K562 (cell line): Measurements from ENCODE around the gene GMDS. TPM values are rescaled to one million over a fixed set of nuclear protein-coding genes. Genes with fewer than 3 reads are reported as not detected.

Experiments
- ATAC-seq: fragments of 200-7000 bp; cut with Tn5 transposase; 3 replicates; pipeline ENCODE4 v1.9.1; 2020; ENCODE audit warnings: moderate library complexity
- BruUV-seq: library from RNA; stranded (reverse); fragments of 400-500 nt; replicated peaks from 2 replicates; lab custom pipeline; 2021; lab: Mats Ljungman, UMichigan
- CTCF ChIA-PET: fragments of 300-600 bp; formaldehyde crosslinking; extraction: SDS; loops from one replicate; lab custom pipeline; 2021; ENCODE audit warnings: low intra/inter-chr PET ratio; lab: Yijun Ruan, JAX
- POLR2A ChIA-PET: fragments of 300-600, 350-650 bp; sonication (Branson Sonifier 250); formaldehyde crosslinking; extraction: SDS; loops from one replicate; lab custom pipeline; 2021; ENCODE audit warnings: antibody characterized with exemption, inconsistent platforms; lab: Yijun Ruan, JAX
- DNase-seq, 4 experiments: peaks; one replicate each; pipeline versions ENCODE4 v3.0.0 to v3.0.0-alpha.2; 2011 to 2018; ENCODE audit warnings: low spot score in 3 of 4, mixed read lengths in 3 of 4; ENCODE audit errors: extremely low read depth in 1 of 4
- FAIRE-seq: peaks from 2 replicates; lab custom pipeline; 2011; peaks lifted over from hg19 to GRCh38; lab: Jason Lieb, UNC
- H2AFZ ChIP-seq: 2 replicates; pipeline ENCODE4 v1.6.0; 2011; ENCODE audit warnings: low read depth, low read length, control low read depth, inconsistent platforms
- H3K27ac ChIP-seq: fragments of 200-600 bp; 3 replicates; pipeline ENCODE4 v1.8.0; 2011; ENCODE audit warnings: low read depth, mild to moderate bottlenecking, control low read depth, inconsistent platforms, low read length, moderate library complexity, mixed read lengths; ENCODE audit errors: extremely low read depth
- H3K27me3 ChIP-seq, 2 experiments: fragments of 300-600 bp in 1 of 2; 2 replicates in 1 of 2; 3 replicates in 1 of 2; pipeline versions ENCODE4 v1.6.0 to v1.8.0; 2011; ENCODE audit warnings: inconsistent platforms in 2 of 2, low read length in 2 of 2, mild to moderate bottlenecking in 1 of 2, mixed read lengths in 1 of 2, moderate library complexity in 1 of 2; ENCODE audit not compliant: control insufficient read depth in 2 of 2, insufficient read depth in 2 of 2
- H3K36me3 ChIP-seq: fragments of 300-600 bp; 3 replicates; pipeline ENCODE4 v1.8.0; 2011; ENCODE audit warnings: mild to moderate bottlenecking, low read length, inconsistent platforms; ENCODE audit not compliant: control insufficient read depth, insufficient read depth
- H3K4me1 ChIP-seq, 2 experiments: fragments of 200-600 bp in 1 of 2; replicated peaks in 1 of 2; 2 replicates in 1 of 2; 3 replicates in 1 of 2; pipeline versions ENCODE4 v1.5.1 to v1.8.0; 2011; ENCODE audit warnings: inconsistent platforms in 2 of 2, low read length in 2 of 2, mild to moderate bottlenecking in 1 of 2, mixed read lengths in 1 of 2, moderate library complexity in 1 of 2; ENCODE audit not compliant: control insufficient read depth in 2 of 2, insufficient read depth in 2 of 2
- H3K4me2 ChIP-seq: 2 replicates; pipeline ENCODE4 v1.6.1; 2011; ENCODE audit warnings: low read length, control low read depth, inconsistent platforms, mixed read lengths; ENCODE audit not compliant: insufficient read depth
- H3K4me3 ChIP-seq: fragments of 200-600 bp; sonication (generic), shearing (Covaris generic); 2 replicates; pipeline ENCODE4 v1.5.1; 2016; ENCODE audit warnings: control low read depth, inconsistent platforms
- H3K79me2 ChIP-seq: fragments of 200-600 bp; 3 replicates; pipeline ENCODE4 v1.8.0; 2011; ENCODE audit warnings: low read length, inconsistent platforms; ENCODE audit not compliant: control insufficient read depth, insufficient read depth
- H3K9ac ChIP-seq, 2 experiments: 2 replicates each; pipeline versions ENCODE4 v1.6.0 to v1.6.1; 2011; ENCODE audit warnings: low read depth in 2 of 2, low read length in 2 of 2, control low read depth in 1 of 2, inconsistent platforms in 1 of 2, mild to moderate bottlenecking in 1 of 2, mixed read lengths in 1 of 2; ENCODE audit not compliant: insufficient read depth in 1 of 2
- H3K9me1 ChIP-seq: one replicate; pipeline ENCODE4 v1.6.0; 2011; ENCODE audit warnings: inconsistent platforms, mild to moderate bottlenecking, low read length, moderate library complexity; ENCODE audit not compliant: control insufficient read depth, insufficient read depth
- H3K9me3 ChIP-seq: replicated peaks from 2 replicates; pipeline ENCODE4 v1.5.1; 2011; ENCODE audit warnings: low read depth, low read length, inconsistent platforms; ENCODE audit not compliant: control insufficient read depth, insufficient read depth
- H4K20me1 ChIP-seq: replicated peaks from 2 replicates; pipeline ENCODE4 v1.6.1; 2011; ENCODE audit warnings: low read length, inconsistent platforms, mixed read lengths; ENCODE audit not compliant: control insufficient read depth, insufficient read depth
- CBX5 ChIP-seq: IDR thresholded peaks from 2 replicates; pipeline ENCODE4 v1.6.1; 2014; ENCODE audit warnings: low read depth, borderline replicate concordance
- CXXC5 ChIP-seq: fragments of 250-450 bp; sonication (Bioruptor Pico); IDR thresholded peaks from 2 replicates; pipeline ENCODE4 v1.8.0; 2022; ENCODE audit warnings: inconsistent platforms, mild to moderate bottlenecking, moderate library complexity
- KLF13 ChIP-seq: fragments of 450-650 bp; IDR thresholded peaks from 2 replicates; pipeline ENCODE4 v1.6.1; 2016; ENCODE audit warnings: missing genetic modification characterization, low read depth, mild to moderate bottlenecking, missing compliant biosample characterization, moderate library complexity, borderline replicate concordance
- L3MBTL2 ChIP-seq: fragments of 450-650 bp; IDR thresholded peaks from 2 replicates; pipeline ENCODE4 v1.6.1; 2016; ENCODE audit warnings: mild to moderate bottlenecking, moderate library complexity
- POLR2G ChIP-seq: fragments of 200-400 bp; formaldehyde crosslinking; IDR thresholded peaks from 2 replicates; pipeline ENCODE4 v1.6.1; 2017; ENCODE audit warnings: low read depth, mild to moderate bottlenecking, antibody characterized with exemption, low read length, moderate library complexity
- TBP ChIP-seq: optimal IDR thresholded peaks from 2 replicates; pipeline ENCODE3; 2011; ENCODE audit warnings: low read depth, low read length, improper control_type of control experiment
- UBTF ChIP-seq, 2 experiments: IDR thresholded peaks; 2 replicates each; pipeline ENCODE4 v1.6.1; 2012; ENCODE audit warnings: improper control_type of control experiment in 2 of 2, low read depth in 2 of 2, low read length in 2 of 2, borderline replicate concordance in 1 of 2
- ZNF253 ChIP-seq: fragments of 250-450 bp; sonication (Bioruptor Pico); conservative IDR thresholded peaks from 2 replicates; pipeline ENCODE4 v1.6.1; 2021; ENCODE audit warnings: mild to moderate bottlenecking
- WGBS: fragments of 100-300 bp; shearing (Covaris generic); methylation state at CpG from one replicate; pipeline ENCODE4 v1.1.6; 2016; ENCODE audit warnings: low coverage, mixed read lengths; ENCODE audit not compliant: insufficient coverage; ENCODE audit errors: missing lambda C conversion rate; 5-methylcytosine and 5-hydroxymethylcytosine counted together
- in situ Hi-C: fragments of 300-500 bp; cut with MboI; formaldehyde crosslinking; loops from 4 replicates; pipeline ENCODE4 v1.15.0; 2018; ENCODE audit warnings: inconsistent platforms, mixed read lengths
- intact Hi-C: fragments of 100-400 bp; cut with micrococcal nuclease; formaldehyde crosslinking; loops from 2 replicates; pipeline ENCODE4 v1.14.2; 2022
- polyA plus RNA-seq, 8 experiments: library from polyadenylated mRNA; depleted of rRNA in 4 of 8; stranded (reverse) in 5 of 8; unstranded in 3 of 8; fragments of >200 nt; fragmentation: Nextera tagmentation in 2 of 8; fragmentation: Illumina TruSeq in 1 of 8; extraction: Ambion mirVana in 2 of 8; extraction: Trizol in 1 of 8; gene quantifications; 2 replicates each; pipeline versions ENCODE4 v1.2.1 to v1.2.3, GENCODE V29; 2011 to 2014; ENCODE audit warnings: inconsistent platforms in 1 of 8, missing spikeins in 1 of 8
- total RNA-seq, 7 experiments: library from RNA; depleted of rRNA in 6 of 7; stranded (reverse); fragments of >200 nt in 6 of 7; fragmentation: Illumina TruSeq in 2 of 7; extraction: Trizol in 2 of 7; gene quantifications; 2 replicates each; pipeline versions ENCODE4 v1.2.1 to v1.2.3, GENCODE V29; 2011 to 2021; ENCODE audit warnings: low replicate concordance in 1 of 7

Gene GMDS
- total and polyA plus RNA-seq, 9 of the 15 experiments (the other 6 are each of a cell fraction or from before 2014, with no cell fraction given) = 0.48 to 31.8 (median 13.4) TPM

- in situ Hi-C loops (no loop called here), intact Hi-C loops (no loop called here)
- FAIRE-seq (no peak), ATAC-seq (no peak), DNase-seq (no peak)
- no peaks in the 10 kb centered on the region for H3K36me3 ChIP-seq
- H3K9me3 ChIP-seq = 0 out of 2 replicates have a peak, but pooled peaks cover 2% of the 10 kb centered on the region
- no peaks in the 10 kb centered on the region for H3K9me1 ChIP-seq
- CTCF ChIA-PET = no interaction called here
- no peak overlapping the region for H3K27ac ChIP-seq
- POLR2A ChIA-PET = no interaction called here
- no peaks in the 10 kb centered on the region for H4K20me1 ChIP-seq
- no peak overlapping the region for H2AFZ ChIP-seq
- H3K4me2 ChIP-seq = no peak overlapping the region
- no peaks in the 10 kb centered on the region for H3K79me2 ChIP-seq
- WGBS = 0% methylated on average over 1 of the region's 1 CpG
- H3K9ac ChIP-seq = no peak overlapping the region
- TF ChIP-seq L3MBTL2 = no peak
- TF ChIP-seq TBP = no peak
- no peak for TF ChIP-seq CBX5
- TF ChIP-seq ZNF253 (CRISPR knock-in tag) = no peak
- no peak for TF ChIP-seq KLF13 (tag)
- TF ChIP-seq UBTF (IDR thresholded peaks at IDR 0.05; ENCODE audit: borderline replicate concordance in 1 of 2, low read depth in 2 of 2, low read length in 2 of 2) = no peak
- no peak for TF ChIP-seq CXXC5 (CRISPR knock-in tag)
- no peak for TF ChIP-seq POLR2G
- no peaks in the 10 kb centered on the region for H3K4me1 ChIP-seq
- BruUV-seq = no TSS peak
- no peaks in the 10 kb centered on the region; a peak in 1 of 5 replicates for H3K27me3 ChIP-seq
- H3K4me3 ChIP-seq = no peak overlapping the region
These were observed 420.1 kb downstream of the GMDS start for GRCh38 chr6:1825277-1825676.
